ENCODE data around the gene PROSER2.

Gene PROSER2

DNA sequence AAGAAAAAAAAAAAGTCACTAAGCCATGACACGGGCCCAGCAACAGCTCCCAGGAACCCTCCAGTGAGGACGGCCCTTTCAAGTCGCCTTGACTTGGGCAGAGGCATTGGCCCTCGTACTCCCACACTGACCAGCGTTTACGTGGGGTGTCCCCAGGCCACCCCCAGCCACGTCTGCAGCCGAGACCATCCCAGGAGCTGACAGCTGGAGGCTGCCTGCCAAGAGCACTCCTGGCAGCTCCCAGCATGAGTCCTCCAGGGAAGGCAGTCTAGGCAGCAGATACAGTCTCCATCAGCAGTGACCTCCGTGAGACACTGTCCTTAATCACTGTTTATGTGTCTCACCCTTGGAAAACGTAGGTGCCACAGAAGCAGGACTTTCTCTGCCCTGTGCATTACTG, 86.5 kb downstream of the PROSER2 start:
- no peak for DNase-seq (ENCODE audit: low read depth)

DNA sequence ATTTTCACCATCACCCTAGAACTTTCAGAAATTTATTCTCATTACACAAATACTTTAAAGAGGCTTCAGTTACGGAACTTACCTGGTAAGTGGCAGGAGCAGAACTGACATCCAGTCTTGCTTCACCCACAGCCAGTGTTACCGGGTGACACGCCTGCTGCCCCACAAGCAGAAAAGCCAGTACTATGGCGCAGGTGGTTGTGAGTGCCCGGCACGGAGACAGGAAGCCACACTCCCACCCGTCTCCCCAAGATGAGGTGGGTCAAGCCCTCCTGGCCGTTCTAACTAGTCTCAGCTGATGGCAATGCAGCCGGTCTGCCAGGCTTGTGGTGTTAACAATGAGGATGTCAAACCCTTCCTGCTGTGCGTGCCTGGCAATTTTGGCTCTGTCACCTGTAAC, 86.9 kb downstream of the PROSER2 start:
- DNase-seq (ENCODE audit: low read depth), result no peak

DNA sequence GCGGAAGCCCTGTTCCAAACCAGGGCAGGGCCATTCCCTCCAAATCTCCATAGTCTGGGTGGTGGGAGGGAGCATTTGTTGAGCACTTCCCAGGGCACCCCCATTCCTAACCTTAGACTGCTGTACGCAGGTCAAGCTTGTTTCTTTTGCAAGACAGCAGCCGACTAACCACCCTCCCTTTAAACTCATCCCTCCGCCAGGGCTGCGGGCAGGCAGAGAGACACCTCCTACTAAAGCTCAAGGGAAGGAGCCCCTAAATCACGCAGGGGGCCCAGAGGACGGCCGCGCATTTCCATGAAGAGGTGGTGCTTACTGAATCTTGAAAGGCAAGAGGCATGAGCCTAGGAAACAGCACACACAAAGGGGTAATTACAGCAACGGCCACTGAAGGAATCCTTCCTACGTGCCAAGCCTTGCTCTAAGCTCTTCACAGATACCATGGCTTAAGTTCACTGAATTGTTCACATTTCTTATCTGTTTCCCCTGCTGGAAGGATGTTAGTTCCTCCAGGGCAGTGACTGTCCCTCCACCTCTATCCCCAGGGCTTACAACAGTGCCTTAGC, 90.0 kb downstream of the PROSER2 start:
- DNase-seq (ENCODE audit: low read depth), result no peak

DNA sequence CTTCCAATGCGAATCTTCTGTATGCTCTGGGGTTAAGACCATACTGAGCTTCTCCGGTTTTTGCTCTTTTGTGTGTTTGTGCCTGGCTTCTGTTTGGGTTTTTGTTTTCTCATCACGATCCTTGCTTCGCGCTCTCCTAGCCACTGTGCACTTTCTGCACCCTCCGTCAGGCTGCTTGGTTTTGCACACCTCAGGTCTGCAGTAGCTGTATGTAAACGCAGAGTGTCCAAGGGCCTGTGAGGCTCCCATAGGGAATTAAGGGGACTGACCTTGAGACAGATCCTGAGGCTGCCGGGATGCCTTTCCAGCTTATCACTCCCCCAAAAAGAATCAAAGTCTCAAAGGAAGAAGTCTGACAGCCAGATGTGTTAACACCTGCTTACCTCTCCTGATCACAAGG, 95.2 kb downstream of the PROSER2 start:
- no peak for DNase-seq (ENCODE audit: low read depth)

DNA sequence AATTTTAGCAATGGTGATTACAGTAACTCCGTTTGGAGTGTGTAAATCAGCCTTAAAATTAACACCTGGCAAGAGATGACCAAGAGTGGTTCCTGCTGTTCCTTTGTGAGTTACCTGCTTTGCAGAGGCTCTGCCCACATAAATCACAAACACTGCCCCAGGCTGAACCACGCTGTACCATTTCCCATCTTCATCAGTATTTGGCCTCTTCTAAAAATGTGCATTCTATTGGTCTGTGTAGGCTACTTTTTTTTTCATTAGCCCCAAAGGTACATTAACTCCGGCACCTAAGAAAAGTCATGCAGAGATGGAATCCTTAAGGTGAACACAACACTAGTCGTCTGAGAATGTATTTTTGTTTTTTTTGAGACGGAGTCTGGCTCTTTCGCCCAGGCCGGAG, 96.1 kb downstream of the PROSER2 start:
- no peak for DNase-seq (ENCODE audit: low read depth)

All from GM04504 (cell line).